ENCODE measurements around the gene MSTN.
A peak's percentile ranks its signal among the peaks of the same experiment; 100 is the strongest.
"Not testable (repeated sequence)": the region's sequence is repeated elsewhere in the genome, so short reads cannot be mapped to it uniquely, and the experiment has no call there.

MSTN gene

GRCh38 chr2:190062053-190062452 is 476 bp downstream of the MSTN start:
- no peak for DNase-seq

GRCh38 chr2:190060626-190061025 is 1.9 kb downstream of the MSTN start:
- DNase-seq: no peak

- no peak for DNase-seq
Measured at GRCh38 chr2:190060019-190060418, 2.5 kb downstream of the MSTN start.

GRCh38 chr2:190053426-190053825 is 9.1 kb downstream of the MSTN start:
- no peak for DNase-seq

- no peak for DNase-seq
Measured at GRCh38 chr2:190052307-190052706, 10.2 kb downstream of the MSTN start.

- DNase-seq: no peak
Measured at GRCh38 chr2:190051223-190051622, 11.3 kb downstream of the MSTN start.

- no peak for DNase-seq
Measured at GRCh38 chr2:190050001-190050400, 12.5 kb downstream of the MSTN start.

- no peak for DNase-seq
Measured at GRCh38 chr2:190044866-190045265, 17.7 kb downstream of the MSTN start.

GRCh38 chr2:190043441-190043840 is 19.1 kb downstream of the MSTN start:
- no peak for DNase-seq

- no peak for DNase-seq
Measured at GRCh38 chr2:190036071-190036470, 26.5 kb downstream of the MSTN start.

GRCh38 chr2:190034417-190034816 is 28.1 kb downstream of the MSTN start:
- not testable (repeated sequence) for DNase-seq

GRCh38 chr2:190031969-190032618 is 30.4 kb downstream of the MSTN start:
- no peak for DNase-seq

GRCh38 chr2:190023860-190024259 is 38.7 kb downstream of the MSTN start:
- DNase-seq: peak; percentile 53

GRCh38 chr2:190020720-190021119 is 41.8 kb downstream of the MSTN start:
- DNase-seq: no peak

GRCh38 chr2:190017837-190018236 is 44.7 kb downstream of the MSTN start:
- DNase-seq: no peak

GRCh38 chr2:190015969-190016368 is 46.6 kb downstream of the MSTN start:
- not testable (repeated sequence) for DNase-seq

Measured in CD4-positive, alpha-beta T cell treated with Interleukin-4 for 4 hours (primary cell).